HG03439 (cell line): ENCODE results near the gene CD300A.

Source experiments
- ATAC-seq: cut with Tn5 transposase; IDR thresholded peaks from one replicate; pipeline ENCODE4 v1.9.1; 2021; ENCODE audit warnings: mild to moderate bottlenecking, moderate library complexity; ENCODE audit not compliant: unreplicated experiment

CD300A gene

GRCh38 chr17:74454197-74455024 lies 12.0 kb upstream of the CD300A start:
- peak; percentile 61 for ATAC-seq

GRCh38 chr17:74455025-74455545 lies 11.3 kb upstream of the CD300A start:
- no peak for ATAC-seq

GRCh38 chr17:74455821-74456220 lies 10.6 kb upstream of the CD300A start:
- no peak for ATAC-seq

- no peak for ATAC-seq
Observed at GRCh38 chr17:74457146-74457819, 9.2 kb upstream of the CD300A start.

- ATAC-seq = no peak
Observed at GRCh38 chr17:74457820-74458166, 8.6 kb upstream of the CD300A start.

- ATAC-seq = no peak
Observed at GRCh38 chr17:74458835-74459234, 7.6 kb upstream of the CD300A start.

- ATAC-seq = no peak
Observed at GRCh38 chr17:74459622-74460021, 6.8 kb upstream of the CD300A start.

GRCh38 chr17:74460241-74460640 lies 6.2 kb upstream of the CD300A start:
- ATAC-seq = no peak

- ATAC-seq = no peak
Observed at GRCh38 chr17:74460996-74461395, 5.4 kb upstream of the CD300A start.

- ATAC-seq = no peak
Observed at GRCh38 chr17:74461611-74462010, 4.8 kb upstream of the CD300A start.

- no peak for ATAC-seq
Observed at GRCh38 chr17:74464730-74465377, 1.6 kb upstream of the CD300A start.

GRCh38 chr17:74465378-74466110 lies 890 bp upstream of the CD300A start:
- no peak for ATAC-seq

GRCh38 chr17:74466828-74467184 lies 372 bp downstream of the CD300A start:
- ATAC-seq = no peak

GRCh38 chr17:74467221-74467951 lies 952 bp downstream of the CD300A start:
- ATAC-seq = peak; percentile 75

- no peak for ATAC-seq
Observed at GRCh38 chr17:74471341-74471740, 4.9 kb downstream of the CD300A start.

GRCh38 chr17:74472890-74473289 lies 6.5 kb downstream of the CD300A start:
- ATAC-seq = no peak

- ATAC-seq = no peak
Observed at GRCh38 chr17:74473294-74473693, 6.9 kb downstream of the CD300A start.

- ATAC-seq = no peak
Observed at GRCh38 chr17:74474043-74474792, 7.8 kb downstream of the CD300A start.

- ATAC-seq = no peak
Observed at GRCh38 chr17:74475189-74475588, 8.8 kb downstream of the CD300A start.

- no peak for ATAC-seq
Observed at GRCh38 chr17:74477411-74477810, 11.0 kb downstream of the CD300A start.
